H1 (cell line): ENCODE measurements around the gene CRB2. TPM values are rescaled to one million over a fixed set of nuclear protein-coding genes. Genes with fewer than 3 reads are reported as not detected.

ENCODE experiments used
- BRCA1 ChIP-seq: IDR thresholded peaks from 2 replicates; pipeline ENCODE4 v1.6.1; 2012; ENCODE audit warnings: low read depth, low read length, improper control_type of control experiment
- polyA plus RNA-seq, 7 experiments: library from polyadenylated mRNA; depleted of rRNA in 3 of 7; stranded (reverse) in 5 of 7; unstranded in 2 of 7; fragments of >200 nt in 5 of 7; fragments of 200-250 nt in 2 of 7; gene quantifications; 1 replicate in 5 of 7; 2 replicates in 1 of 7; 4 replicates in 1 of 7; pipeline versions ENCODE4 v1.2.1 to v1.2.3, GENCODE V29; 2011 to 2013; ENCODE audit warnings: missing spikeins in 2 of 7, mixed read lengths in 2 of 7
- total RNA-seq: library from RNA; stranded (reverse); fragmentation: NEBNext Ultra II Directional; extraction: Animal tissue kit (Norgen Biotek cat#: 25700); gene quantifications from 2 replicates; pipeline ENCODE4 v1.2.1, GENCODE V29; 2021
- TF ChIP-seq, protein P1 (sequence below): fragments of 300-600 bp; sonication (generic); IDR thresholded peaks from 2 replicates; pipeline ENCODE4 v1.7.1; 2012; ENCODE audit warnings: low read length, moderate library complexity, mild to moderate bottlenecking, inconsistent platforms; ENCODE audit not compliant: insufficient replicate concordance

Gene CRB2
- total and polyA plus RNA-seq, 2 of the 8 experiments (the other 6 are each of a cell fraction or from before 2014, with no cell fraction given) = 4.0 to 8.4 TPM

DNA sequence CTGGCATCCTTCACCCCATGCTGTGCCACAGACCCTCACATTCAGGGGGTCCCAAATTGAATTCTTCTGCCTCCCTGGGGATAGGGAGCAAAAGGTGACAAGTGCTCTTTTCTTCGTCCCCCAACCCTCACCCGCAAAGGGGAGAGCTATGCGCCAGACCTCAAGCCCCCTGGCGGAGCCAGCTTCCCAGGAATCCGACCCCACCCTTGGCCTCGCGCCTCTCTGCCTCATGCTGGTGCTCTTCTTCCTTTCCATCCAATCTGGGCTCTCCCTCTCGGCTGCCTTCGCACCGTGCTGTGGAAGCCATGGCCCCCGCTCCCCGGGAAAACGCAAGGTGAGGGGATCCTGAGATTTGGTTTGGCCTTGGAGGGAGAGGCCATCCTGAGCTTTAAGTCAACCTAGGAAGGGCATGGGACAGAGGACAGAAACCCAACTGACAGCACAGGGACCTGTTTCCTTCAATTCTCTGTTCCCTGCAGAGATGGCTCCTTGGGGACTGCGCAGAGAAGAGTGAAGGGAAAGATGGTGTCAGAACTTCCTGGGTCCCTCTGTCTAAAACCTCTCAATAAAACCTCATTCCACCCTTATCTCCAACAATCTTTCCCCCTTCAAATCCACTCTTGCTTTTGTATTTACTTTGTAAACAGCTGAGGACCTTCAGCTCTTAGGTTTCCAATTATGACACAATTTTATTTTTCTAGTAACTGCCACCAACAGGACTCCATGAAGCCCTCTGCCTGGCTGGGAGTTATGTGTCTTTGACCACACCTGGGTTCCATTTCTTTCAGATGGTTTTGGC lies 36.3 kb upstream of the CRB2 start (continued):
- TF ChIP-seq, protein P1, sequence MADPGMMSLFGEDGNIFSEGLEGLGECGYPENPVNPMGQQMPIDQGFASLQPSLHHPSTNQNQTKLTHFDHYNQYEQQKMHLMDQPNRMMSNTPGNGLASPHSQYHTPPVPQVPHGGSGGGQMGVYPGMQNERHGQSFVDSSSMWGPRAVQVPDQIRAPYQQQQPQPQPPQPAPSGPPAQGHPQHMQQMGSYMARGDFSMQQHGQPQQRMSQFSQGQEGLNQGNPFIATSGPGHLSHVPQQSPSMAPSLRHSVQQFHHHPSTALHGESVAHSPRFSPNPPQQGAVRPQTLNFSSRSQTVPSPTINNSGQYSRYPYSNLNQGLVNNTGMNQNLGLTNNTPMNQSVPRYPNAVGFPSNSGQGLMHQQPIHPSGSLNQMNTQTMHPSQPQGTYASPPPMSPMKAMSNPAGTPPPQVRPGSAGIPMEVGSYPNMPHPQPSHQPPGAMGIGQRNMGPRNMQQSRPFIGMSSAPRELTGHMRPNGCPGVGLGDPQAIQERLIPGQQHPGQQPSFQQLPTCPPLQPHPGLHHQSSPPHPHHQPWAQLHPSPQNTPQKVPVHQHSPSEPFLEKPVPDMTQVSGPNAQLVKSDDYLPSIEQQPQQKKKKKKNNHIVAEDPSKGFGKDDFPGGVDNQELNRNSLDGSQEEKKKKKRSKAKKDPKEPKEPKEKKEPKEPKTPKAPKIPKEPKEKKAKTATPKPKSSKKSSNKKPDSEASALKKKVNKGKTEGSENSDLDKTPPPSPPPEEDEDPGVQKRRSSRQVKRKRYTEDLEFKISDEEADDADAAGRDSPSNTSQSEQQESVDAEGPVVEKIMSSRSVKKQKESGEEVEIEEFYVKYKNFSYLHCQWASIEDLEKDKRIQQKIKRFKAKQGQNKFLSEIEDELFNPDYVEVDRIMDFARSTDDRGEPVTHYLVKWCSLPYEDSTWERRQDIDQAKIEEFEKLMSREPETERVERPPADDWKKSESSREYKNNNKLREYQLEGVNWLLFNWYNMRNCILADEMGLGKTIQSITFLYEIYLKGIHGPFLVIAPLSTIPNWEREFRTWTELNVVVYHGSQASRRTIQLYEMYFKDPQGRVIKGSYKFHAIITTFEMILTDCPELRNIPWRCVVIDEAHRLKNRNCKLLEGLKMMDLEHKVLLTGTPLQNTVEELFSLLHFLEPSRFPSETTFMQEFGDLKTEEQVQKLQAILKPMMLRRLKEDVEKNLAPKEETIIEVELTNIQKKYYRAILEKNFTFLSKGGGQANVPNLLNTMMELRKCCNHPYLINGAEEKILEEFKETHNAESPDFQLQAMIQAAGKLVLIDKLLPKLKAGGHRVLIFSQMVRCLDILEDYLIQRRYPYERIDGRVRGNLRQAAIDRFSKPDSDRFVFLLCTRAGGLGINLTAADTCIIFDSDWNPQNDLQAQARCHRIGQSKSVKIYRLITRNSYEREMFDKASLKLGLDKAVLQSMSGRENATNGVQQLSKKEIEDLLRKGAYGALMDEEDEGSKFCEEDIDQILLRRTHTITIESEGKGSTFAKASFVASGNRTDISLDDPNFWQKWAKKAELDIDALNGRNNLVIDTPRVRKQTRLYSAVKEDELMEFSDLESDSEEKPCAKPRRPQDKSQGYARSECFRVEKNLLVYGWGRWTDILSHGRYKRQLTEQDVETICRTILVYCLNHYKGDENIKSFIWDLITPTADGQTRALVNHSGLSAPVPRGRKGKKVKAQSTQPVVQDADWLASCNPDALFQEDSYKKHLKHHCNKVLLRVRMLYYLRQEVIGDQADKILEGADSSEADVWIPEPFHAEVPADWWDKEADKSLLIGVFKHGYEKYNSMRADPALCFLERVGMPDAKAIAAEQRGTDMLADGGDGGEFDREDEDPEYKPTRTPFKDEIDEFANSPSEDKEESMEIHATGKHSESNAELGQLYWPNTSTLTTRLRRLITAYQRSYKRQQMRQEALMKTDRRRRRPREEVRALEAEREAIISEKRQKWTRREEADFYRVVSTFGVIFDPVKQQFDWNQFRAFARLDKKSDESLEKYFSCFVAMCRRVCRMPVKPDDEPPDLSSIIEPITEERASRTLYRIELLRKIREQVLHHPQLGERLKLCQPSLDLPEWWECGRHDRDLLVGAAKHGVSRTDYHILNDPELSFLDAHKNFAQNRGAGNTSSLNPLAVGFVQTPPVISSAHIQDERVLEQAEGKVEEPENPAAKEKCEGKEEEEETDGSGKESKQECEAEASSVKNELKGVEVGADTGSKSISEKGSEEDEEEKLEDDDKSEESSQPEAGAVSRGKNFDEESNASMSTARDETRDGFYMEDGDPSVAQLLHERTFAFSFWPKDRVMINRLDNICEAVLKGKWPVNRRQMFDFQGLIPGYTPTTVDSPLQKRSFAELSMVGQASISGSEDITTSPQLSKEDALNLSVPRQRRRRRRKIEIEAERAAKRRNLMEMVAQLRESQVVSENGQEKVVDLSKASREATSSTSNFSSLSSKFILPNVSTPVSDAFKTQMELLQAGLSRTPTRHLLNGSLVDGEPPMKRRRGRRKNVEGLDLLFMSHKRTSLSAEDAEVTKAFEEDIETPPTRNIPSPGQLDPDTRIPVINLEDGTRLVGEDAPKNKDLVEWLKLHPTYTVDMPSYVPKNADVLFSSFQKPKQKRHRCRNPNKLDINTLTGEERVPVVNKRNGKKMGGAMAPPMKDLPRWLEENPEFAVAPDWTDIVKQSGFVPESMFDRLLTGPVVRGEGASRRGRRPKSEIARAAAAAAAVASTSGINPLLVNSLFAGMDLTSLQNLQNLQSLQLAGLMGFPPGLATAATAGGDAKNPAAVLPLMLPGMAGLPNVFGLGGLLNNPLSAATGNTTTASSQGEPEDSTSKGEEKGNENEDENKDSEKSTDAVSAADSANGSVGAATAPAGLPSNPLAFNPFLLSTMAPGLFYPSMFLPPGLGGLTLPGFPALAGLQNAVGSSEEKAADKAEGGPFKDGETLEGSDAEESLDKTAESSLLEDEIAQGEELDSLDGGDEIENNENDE = no peak
- TF ChIP-seq BRCA1 = no peak
- TF ChIP-seq, all 59 proteins: peak for 1
